GM12875 (cell line): Measurements from ENCODE around the gene BRSK1.

Experiments used
- H3K4me3 ChIP-seq: one replicate; pipeline ENCODE4 v1.5.1; 2011; ENCODE audit warnings: low read depth, low read length, control low read depth
- TF ChIP-seq, protein P1 (sequence below): IDR thresholded peaks from 2 replicates; pipeline ENCODE4 v1.5.1; 2011; ENCODE audit warnings: low read depth, mild to moderate bottlenecking, control low read depth, inconsistent platforms, low read length, moderate library complexity, borderline replicate concordance; ENCODE audit not compliant: insufficient read depth

Gene BRSK1

GRCh38 chr19:55350620-55351315 lies 67.0 kb downstream of the BRSK1 start:
- TF ChIP-seq, protein P1, sequence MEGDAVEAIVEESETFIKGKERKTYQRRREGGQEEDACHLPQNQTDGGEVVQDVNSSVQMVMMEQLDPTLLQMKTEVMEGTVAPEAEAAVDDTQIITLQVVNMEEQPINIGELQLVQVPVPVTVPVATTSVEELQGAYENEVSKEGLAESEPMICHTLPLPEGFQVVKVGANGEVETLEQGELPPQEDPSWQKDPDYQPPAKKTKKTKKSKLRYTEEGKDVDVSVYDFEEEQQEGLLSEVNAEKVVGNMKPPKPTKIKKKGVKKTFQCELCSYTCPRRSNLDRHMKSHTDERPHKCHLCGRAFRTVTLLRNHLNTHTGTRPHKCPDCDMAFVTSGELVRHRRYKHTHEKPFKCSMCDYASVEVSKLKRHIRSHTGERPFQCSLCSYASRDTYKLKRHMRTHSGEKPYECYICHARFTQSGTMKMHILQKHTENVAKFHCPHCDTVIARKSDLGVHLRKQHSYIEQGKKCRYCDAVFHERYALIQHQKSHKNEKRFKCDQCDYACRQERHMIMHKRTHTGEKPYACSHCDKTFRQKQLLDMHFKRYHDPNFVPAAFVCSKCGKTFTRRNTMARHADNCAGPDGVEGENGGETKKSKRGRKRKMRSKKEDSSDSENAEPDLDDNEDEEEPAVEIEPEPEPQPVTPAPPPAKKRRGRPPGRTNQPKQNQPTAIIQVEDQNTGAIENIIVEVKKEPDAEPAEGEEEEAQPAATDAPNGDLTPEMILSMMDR, result no peak

DNA sequence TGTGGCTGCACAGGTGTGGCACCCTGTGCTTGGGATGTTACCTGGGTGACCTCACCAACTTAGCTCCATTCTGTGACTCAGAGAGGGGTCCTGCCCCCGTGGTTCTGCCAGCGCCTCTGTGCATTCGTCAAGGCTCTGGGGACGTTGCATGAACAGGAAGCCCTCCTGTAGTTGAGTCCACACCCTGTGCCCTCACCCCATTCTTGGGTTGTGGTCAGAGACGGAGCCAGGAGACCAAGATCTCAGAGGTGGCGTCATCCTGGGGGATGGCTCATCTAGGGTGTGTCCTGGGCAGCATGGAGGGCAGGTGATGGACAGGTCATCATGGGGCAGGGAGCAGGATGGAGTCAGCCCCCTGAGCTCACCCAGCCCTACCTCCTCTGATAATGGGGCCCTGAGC lies 68.2 kb downstream of the BRSK1 start:
- H3K4me3 ChIP-seq, result no peak overlapping the region
- TF ChIP-seq, protein P1, result no peak

More at GRCh38 chr19:55350620-55351315, 67.0 kb downstream of the BRSK1 start:
- no peak overlapping the region for H3K4me3 ChIP-seq

DNA sequence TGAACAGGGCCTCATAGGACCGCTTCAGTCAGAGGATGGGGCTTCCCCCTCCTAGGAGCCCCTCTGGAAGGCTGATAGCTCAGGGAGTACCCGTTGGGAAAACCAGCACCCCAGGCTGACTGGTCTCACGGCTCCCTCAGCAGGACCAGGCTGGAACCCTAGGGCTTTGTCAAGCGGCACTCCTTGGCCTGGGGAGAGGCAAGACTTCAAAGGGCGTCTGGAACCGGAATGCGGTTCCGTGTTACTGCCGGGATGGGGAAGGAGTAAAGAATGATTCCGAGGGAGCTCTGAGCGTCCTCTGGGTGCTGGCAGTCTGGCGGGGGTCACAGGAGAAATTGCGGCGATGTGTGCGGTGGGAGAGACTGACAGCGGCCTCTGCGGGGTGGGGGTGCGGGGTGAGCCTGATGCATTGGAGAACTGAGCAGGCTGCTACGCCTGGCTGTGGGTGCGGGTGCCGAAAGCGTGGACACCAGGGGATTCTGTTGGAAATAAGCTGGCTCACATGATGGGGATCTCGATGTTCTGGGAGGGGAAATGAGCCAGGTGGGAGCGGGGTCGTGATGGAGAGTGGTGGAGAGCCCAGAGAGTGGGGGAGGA lies 68.8 kb downstream of the BRSK1 start:
- TF ChIP-seq, protein P1, result no peak
- no peak overlapping the region for H3K4me3 ChIP-seq

GRCh38 chr19:55353356-55353802 lies 69.6 kb downstream of the BRSK1 start:
- H3K4me3 ChIP-seq, result no peak overlapping the region
- TF ChIP-seq, protein P1, result no peak

DNA sequence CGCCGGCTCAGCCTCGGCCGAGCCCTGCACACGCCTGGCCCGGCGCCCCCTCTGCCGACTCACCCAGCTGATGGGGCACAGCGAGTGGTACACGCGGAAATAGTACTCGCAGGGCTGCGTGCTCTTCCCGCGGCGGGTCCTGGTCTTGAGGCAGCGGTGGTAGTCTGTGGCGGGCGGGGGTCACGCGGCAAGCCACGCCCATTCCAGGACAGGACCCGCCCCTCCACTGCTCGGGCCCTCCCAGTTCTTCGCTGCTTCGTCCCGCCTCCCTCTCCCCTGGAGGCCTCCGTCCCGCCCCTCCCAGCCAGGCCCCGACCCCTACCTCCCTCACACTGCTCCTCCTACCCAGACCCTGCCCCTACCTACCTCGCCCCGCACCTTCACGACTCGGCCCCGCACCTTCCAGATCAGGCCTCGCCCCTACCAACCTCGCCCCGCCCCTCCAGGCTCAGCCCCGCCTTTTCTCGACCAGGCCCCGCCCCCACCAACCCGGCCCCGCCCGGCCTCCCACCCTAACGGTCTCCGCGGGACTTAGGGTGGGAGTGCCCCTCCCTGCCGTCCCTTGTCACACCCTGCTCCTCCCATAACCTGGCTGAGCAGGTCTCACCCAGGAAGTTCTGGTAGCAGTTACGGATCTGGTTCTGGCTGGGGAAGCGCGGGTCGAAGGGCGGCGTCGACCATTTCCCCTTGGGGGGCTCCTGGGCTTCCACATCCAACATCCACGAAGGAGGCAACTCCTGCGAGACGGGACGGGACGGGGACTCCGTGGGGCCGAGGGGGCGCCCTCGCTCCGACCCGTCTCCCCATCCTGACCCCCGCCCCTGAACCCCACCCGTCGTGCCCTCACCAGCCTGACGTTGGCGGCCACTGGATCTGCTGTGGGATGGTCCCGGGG lies 70.3 kb downstream of the BRSK1 start:
- no peak overlapping the region for H3K4me3 ChIP-seq
- TF ChIP-seq, protein P1, result no peak

GRCh38 chr19:55354698-55355212 lies 71.0 kb downstream of the BRSK1 start, which contains the start of gene COX6B2:
TSS of gene COX6B2 (minus strand) at chr19:55354719. CDS start at chr19:55354521, 198 bp downstream.
- TF ChIP-seq, protein P1, result no peak
- H3K4me3 ChIP-seq, result no peak within 1 kb of the TSS
